OCI-LY1 (cell line): ENCODE data around the gene PI4KB.

ENCODE experiments used
- EZH2 ChIP-seq: fragments of 200-600 bp; sonication (generic), shearing (Covaris generic); IDR thresholded peaks from 2 replicates; pipeline ENCODE4 v1.8.0; 2017; ENCODE audit warnings: borderline replicate concordance, mixed run types, mild to moderate bottlenecking, antibody characterized with exemption, low read length, moderate library complexity, mixed read lengths
- TF ChIP-seq, protein P1 (sequence below): fragments of 200-600 bp; sonication (generic), shearing (Covaris generic); IDR thresholded peaks from 2 replicates; pipeline ENCODE4 v1.5.1; 2017; ENCODE audit warnings: mild to moderate bottlenecking, antibody characterized with exemption, low read length, moderate library complexity, mixed read lengths

DNA sequence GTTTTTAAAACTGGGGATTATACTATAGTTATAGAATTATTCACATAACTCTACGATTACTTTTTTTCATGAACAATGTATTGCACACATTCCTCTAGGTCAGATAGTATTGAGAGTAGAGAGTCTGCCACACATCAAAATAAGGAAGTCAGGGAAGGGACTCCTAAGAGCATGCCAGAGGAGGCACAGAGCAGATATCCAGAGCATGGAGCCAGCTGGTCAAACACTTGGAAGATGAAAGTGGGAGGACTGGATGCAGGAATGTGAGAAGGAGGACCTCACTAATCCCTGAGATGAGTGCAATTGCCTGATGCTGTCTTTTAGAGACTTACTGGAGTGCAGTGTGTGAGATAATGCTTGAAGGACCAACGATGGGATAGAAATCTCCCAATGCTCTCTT, 29.5 kb upstream of the PI4KB start:
- TF ChIP-seq, protein P1, sequence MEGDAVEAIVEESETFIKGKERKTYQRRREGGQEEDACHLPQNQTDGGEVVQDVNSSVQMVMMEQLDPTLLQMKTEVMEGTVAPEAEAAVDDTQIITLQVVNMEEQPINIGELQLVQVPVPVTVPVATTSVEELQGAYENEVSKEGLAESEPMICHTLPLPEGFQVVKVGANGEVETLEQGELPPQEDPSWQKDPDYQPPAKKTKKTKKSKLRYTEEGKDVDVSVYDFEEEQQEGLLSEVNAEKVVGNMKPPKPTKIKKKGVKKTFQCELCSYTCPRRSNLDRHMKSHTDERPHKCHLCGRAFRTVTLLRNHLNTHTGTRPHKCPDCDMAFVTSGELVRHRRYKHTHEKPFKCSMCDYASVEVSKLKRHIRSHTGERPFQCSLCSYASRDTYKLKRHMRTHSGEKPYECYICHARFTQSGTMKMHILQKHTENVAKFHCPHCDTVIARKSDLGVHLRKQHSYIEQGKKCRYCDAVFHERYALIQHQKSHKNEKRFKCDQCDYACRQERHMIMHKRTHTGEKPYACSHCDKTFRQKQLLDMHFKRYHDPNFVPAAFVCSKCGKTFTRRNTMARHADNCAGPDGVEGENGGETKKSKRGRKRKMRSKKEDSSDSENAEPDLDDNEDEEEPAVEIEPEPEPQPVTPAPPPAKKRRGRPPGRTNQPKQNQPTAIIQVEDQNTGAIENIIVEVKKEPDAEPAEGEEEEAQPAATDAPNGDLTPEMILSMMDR: no peak
- no peak for TF ChIP-seq EZH2
